Smooth muscle cell (in vitro differentiated cells): ENCODE measurements around the gene MYO1C. TPM values are rescaled to one million over a fixed set of nuclear protein-coding genes. Genes with fewer than 3 reads are reported as not detected.

ENCODE experiments used
- DNase-seq: peaks from one replicate; lab custom pipeline; 2025; ENCODE audit not compliant: unreplicated experiment; lab: John Stamatoyannopoulos, UW
- H2AFZ ChIP-seq: fragments of 200-600 bp; sonication (generic); 2 replicates; pipeline ENCODE4 v1.6.0; 2016; ENCODE audit warnings: antibody characterized with exemption, low read depth, mild to moderate bottlenecking
- H3F3A ChIP-seq: fragments of 200-600 bp; sonication (generic); 2 replicates; pipeline ENCODE4 v1.6.0; 2017; ENCODE audit warnings: antibody characterized with exemption, low read depth
- H3K27ac ChIP-seq: fragments of 200-600 bp; sonication (generic); 2 replicates; pipeline ENCODE4 v1.5.1; 2016; ENCODE audit warnings: low read depth, mild to moderate bottlenecking
- H3K27me3 ChIP-seq: fragments of 200-600 bp; sonication (generic); 2 replicates; pipeline ENCODE4 v1.6.1; 2016; ENCODE audit warnings: low read depth, mild to moderate bottlenecking
- H3K36me3 ChIP-seq: fragments of 200-600 bp; sonication (generic); 2 replicates; pipeline ENCODE4 v1.5.1; 2016; ENCODE audit warnings: low read depth
- H3K4me1 ChIP-seq: fragments of 200-600 bp; sonication (generic); 2 replicates; pipeline ENCODE4 v1.5.1; 2016; ENCODE audit warnings: low read depth
- H3K4me2 ChIP-seq: fragments of 200-600 bp; sonication (generic); 2 replicates; pipeline ENCODE4 v1.6.0; 2016; ENCODE audit warnings: mild to moderate bottlenecking
- H3K4me3 ChIP-seq: fragments of 200-600 bp; sonication (generic); 2 replicates; pipeline ENCODE4 v1.5.1; 2016; ENCODE audit warnings: mild to moderate bottlenecking
- H3K79me2 ChIP-seq: fragments of 200-600 bp; sonication (generic); 2 replicates; pipeline ENCODE4 v1.6.0; 2016; ENCODE audit warnings: low read depth, mild to moderate bottlenecking
- H3K9ac ChIP-seq: fragments of 200-600 bp; sonication (generic); 2 replicates; pipeline ENCODE4 v1.6.0; 2016; ENCODE audit warnings: low read depth
- H3K9me3 ChIP-seq: fragments of 200-600 bp; sonication (generic); replicated peaks from 2 replicates; pipeline ENCODE4 v1.5.1; 2016; ENCODE audit warnings: low read depth
- H4K20me1 ChIP-seq: fragments of 200-600 bp; sonication (generic); 2 replicates; pipeline ENCODE4 v1.6.0; 2016; ENCODE audit warnings: low read depth
- WGBS: methylation state at CpG from one replicate; pipeline ENCODE4 v1.1.7; 2016; ENCODE audit warnings: low lambda C conversion rate; 5-methylcytosine and 5-hydroxymethylcytosine counted together
- polyA plus RNA-seq: library from polyadenylated mRNA; unstranded; fragments of >200 nt; fragmentation: Nextera tagmentation; extraction: Ambion mirVana; gene quantifications from 2 replicates; pipeline ENCODE4 v1.2.1, GENCODE V29; 2016
- total RNA-seq: library from RNA; depleted of rRNA; stranded (reverse); fragments of >200 nt; gene quantifications from 2 replicates; pipeline ENCODE4 v1.2.3, GENCODE V29; 2014
- TF ChIP-seq, protein P1 (sequence below): fragments of 200-600 bp; sonication (generic); IDR thresholded peaks from 2 replicates; pipeline ENCODE4 v1.5.1; 2017; ENCODE audit warnings: borderline replicate concordance, mild to moderate bottlenecking, antibody characterized with exemption; ENCODE audit not compliant: insufficient read depth, poor library complexity, severe bottlenecking

MYO1C gene
- total and polyA plus RNA-seq, 2 experiments from 2014 or later, result 80.4 to 81.5 TPM

DNA sequence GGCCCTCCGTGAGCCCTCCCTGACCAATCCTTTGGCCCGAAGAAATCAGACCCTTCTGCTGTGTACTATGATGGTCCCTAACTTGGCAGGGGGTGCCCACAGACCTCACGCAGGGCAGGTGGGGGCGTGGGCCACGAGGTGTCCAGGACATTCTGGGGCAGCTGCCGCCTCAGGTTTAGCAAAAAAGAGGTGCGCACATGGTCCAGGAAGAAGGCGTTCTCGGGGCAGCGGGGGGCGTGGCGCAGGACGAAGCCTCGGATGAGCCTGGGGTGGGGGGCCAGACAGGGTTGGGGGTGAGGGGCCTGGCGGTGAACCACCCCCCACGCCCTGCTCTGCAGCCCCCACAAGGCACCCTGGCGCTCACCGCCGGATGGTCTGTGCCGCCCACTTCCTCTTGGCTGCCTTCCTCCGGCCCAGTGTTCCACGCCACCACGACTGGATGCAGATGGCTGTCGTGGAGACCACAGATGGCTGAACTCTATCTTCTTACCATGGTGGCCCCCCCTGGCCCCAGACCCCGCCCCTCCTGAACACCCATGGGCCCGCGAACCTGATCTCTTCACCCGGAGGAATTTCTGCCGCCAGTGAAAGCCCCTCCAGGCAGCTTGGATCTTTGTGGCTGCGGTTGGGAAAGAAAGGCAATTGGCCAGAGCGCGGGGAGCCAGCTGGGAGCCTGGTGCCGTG, 22.3 kb downstream of the MYO1C start:
- Histone ChIP-seq H3K27me3 (no peaks in the 10 kb centered on the region), H3K4me2 (no peak overlapping the region), H3K79me2 (no peaks in the 10 kb centered on the region), H3K4me1 (no peaks in the 10 kb centered on the region), H2AFZ (no peak overlapping the region), H3K9ac (no peak overlapping the region), H3K9me3 (no peaks in the 10 kb centered on the region), H3K27ac (no peak overlapping the region), H3F3A (no peaks in the 10 kb centered on the region), H3K4me3 (no peak overlapping the region), H3K36me3 (no peaks in the 10 kb centered on the region), H4K20me1 (peaks cover 22% of the 10 kb centered on the region)
- WGBS, result 93% methylated on average over 25 of the region's 33 CpGs
- TF ChIP-seq, protein P1, sequence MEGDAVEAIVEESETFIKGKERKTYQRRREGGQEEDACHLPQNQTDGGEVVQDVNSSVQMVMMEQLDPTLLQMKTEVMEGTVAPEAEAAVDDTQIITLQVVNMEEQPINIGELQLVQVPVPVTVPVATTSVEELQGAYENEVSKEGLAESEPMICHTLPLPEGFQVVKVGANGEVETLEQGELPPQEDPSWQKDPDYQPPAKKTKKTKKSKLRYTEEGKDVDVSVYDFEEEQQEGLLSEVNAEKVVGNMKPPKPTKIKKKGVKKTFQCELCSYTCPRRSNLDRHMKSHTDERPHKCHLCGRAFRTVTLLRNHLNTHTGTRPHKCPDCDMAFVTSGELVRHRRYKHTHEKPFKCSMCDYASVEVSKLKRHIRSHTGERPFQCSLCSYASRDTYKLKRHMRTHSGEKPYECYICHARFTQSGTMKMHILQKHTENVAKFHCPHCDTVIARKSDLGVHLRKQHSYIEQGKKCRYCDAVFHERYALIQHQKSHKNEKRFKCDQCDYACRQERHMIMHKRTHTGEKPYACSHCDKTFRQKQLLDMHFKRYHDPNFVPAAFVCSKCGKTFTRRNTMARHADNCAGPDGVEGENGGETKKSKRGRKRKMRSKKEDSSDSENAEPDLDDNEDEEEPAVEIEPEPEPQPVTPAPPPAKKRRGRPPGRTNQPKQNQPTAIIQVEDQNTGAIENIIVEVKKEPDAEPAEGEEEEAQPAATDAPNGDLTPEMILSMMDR, result no peak
- DNase-seq, result no peak

DNA sequence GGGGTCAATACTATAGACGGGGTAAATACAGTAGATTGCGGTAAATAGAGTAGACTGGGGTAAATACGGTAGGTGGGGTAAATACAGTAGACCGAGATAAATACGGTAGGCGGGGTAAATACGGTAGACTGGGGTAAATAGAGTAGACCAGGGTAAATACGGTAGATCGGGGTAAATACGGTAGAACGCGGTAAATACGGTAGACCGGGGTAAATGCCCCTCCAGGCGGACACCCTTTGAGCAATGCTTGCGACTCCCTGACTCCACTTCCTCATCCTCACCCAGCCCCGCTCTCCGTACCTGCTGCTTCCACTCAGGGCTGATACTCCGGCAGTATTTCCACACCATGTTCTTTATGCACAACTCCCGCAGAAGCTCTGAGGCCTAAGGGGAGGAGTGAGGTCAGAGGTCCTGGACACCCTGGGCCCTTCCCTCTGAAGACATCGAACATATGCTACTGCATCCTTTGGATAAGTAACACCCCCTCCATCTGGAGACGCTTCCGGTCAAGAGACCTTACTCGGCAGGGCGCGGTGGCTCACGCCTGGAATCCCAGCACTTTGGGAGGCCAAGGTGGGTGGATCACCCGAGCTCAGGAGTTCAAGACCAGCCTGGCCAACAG, 23.1 kb downstream of the MYO1C start:
- Histone ChIP-seq H3K4me2 (no peak overlapping the region), H3K9ac (no peak overlapping the region), H3K27me3 (no peaks in the 10 kb centered on the region), H2AFZ (no peak overlapping the region), H4K20me1 (peaks cover 22% of the 10 kb centered on the region), H3F3A (no peaks in the 10 kb centered on the region), H3K4me3 (no peak overlapping the region), H3K79me2 (no peaks in the 10 kb centered on the region), H3K27ac (no peak overlapping the region), H3K4me1 (no peaks in the 10 kb centered on the region), H3K9me3 (no peaks in the 10 kb centered on the region), H3K36me3 (no peaks in the 10 kb centered on the region)
- 82% methylated on average over 28 of the region's 28 CpGs for WGBS
- TF ChIP-seq, protein P1, result no peak
- no peak for DNase-seq

- Histone ChIP-seq H3K4me2 (no peak overlapping the region), H4K20me1 (peaks cover 16% of the 10 kb centered on the region), H3K79me2 (no peaks in the 10 kb centered on the region), H3K4me1 (no peaks in the 10 kb centered on the region), H3F3A (no peaks in the 10 kb centered on the region), H3K36me3 (no peaks in the 10 kb centered on the region), H3K27me3 (no peaks in the 10 kb centered on the region), H3K27ac (no peak overlapping the region), H3K9ac (no peak overlapping the region), H3K4me3 (no peak overlapping the region), H3K9me3 (no peaks in the 10 kb centered on the region), H2AFZ (no peak overlapping the region)
- TF ChIP-seq, protein P1, result no peak
- 95% methylated on average over 21 of the region's 21 CpGs for WGBS
- no peak for DNase-seq
Observed at GRCh38 chr17:1467898-1468492, 24.5 kb downstream of the MYO1C start.
